Left hindlimb (tissue), 1 donor: ENCODE data around the gene ELL.
A peak's percentile ranks its signal among the peaks of the same experiment; 100 is the strongest.
"Not testable (repeated sequence)": the region's sequence is repeated elsewhere in the genome, so short reads cannot be mapped to it uniquely, and the experiment has no call there.

Source experiments
- DNase-seq: peaks from one replicate; pipeline ENCODE4 v3.0.0-alpha.2; 2018

ELL gene

GRCh38 chr19:18521692-18522123, at the start of gene ELL:
TSS of gene ELL (minus strand) at chr19:18522070. CDS start at chr19:18522055, 15 bp downstream.
- no peak for DNase-seq

GRCh38 chr19:18568367-18568766, 46.5 kb upstream of the ELL start:
- DNase-seq, result no peak

GRCh38 chr19:18566953-18567352, 45.1 kb upstream of the ELL start:
- DNase-seq, result no peak

GRCh38 chr19:18562086-18562485, 40.2 kb upstream of the ELL start:
- peak; percentile 83 for DNase-seq

GRCh38 chr19:18559685-18560084, 37.8 kb upstream of the ELL start:
- no peak for DNase-seq

GRCh38 chr19:18558604-18559003, 36.7 kb upstream of the ELL start:
- DNase-seq, result no peak

- DNase-seq, result no peak
Observed at GRCh38 chr19:18558202-18558555, 36.3 kb upstream of the ELL start.

- DNase-seq, result peak; percentile 96
Observed at GRCh38 chr19:18557411-18558201, 35.7 kb upstream of the ELL start, which contains the start of gene KXD1. TSS of gene KXD1 (plus strand) at chr19:18557870. CDS start at chr19:18562057, 4,187 bp downstream.

GRCh38 chr19:18551631-18552030, 29.8 kb upstream of the ELL start:
- no peak for DNase-seq

- DNase-seq, result no peak
Observed at GRCh38 chr19:18543814-18544475, 22.1 kb upstream of the ELL start.

- DNase-seq, result peak; percentile 95
Observed at GRCh38 chr19:18542941-18543813, 21.3 kb upstream of the ELL start, which contains the start of gene FKBP8. TSS of gene FKBP8 (minus strand) at chr19:18543573. CDS start at chr19:18541970, 1,603 bp downstream.

GRCh38 chr19:18541992-18542940, 20.4 kb upstream of the ELL start:
- DNase-seq, result no peak

GRCh38 chr19:18541258-18541991, 19.6 kb upstream of the ELL start:
- DNase-seq, result no peak

GRCh38 chr19:18540200-18540599, 18.3 kb upstream of the ELL start:
- DNase-seq, result not testable (repeated sequence)

GRCh38 chr19:18539372-18539771, 17.5 kb upstream of the ELL start:
- DNase-seq, result no peak

GRCh38 chr19:18538115-18538514, 16.2 kb upstream of the ELL start:
- no peak for DNase-seq

GRCh38 chr19:18537431-18537830, 15.6 kb upstream of the ELL start:
- DNase-seq, result no peak

- no peak for DNase-seq
Observed at GRCh38 chr19:18536475-18536874, 14.6 kb upstream of the ELL start.

GRCh38 chr19:18533058-18533457, 11.2 kb upstream of the ELL start:
- DNase-seq, result no peak

GRCh38 chr19:18532168-18532890, 10.5 kb upstream of the ELL start:
- DNase-seq, result no peak

- no peak for DNase-seq
Observed at GRCh38 chr19:18531485-18531884, 9.6 kb upstream of the ELL start.
